Measurements from ENCODE around the gene ASB15.
A peak's percentile ranks its signal among the peaks of the same experiment; 100 is the strongest.
"Not testable (repeated sequence)": the region's sequence is repeated elsewhere in the genome, so short reads cannot be mapped to it uniquely, and the experiment has no call there.

ASB15 gene

GRCh38 chr7:123601530-123601929 is at the start of gene ASB15:
ASB15 (plus strand) TSS chr7:123601821; CDS start chr7:123614503, 12,682 bp downstream.
- no peak for DNase-seq

DNA sequence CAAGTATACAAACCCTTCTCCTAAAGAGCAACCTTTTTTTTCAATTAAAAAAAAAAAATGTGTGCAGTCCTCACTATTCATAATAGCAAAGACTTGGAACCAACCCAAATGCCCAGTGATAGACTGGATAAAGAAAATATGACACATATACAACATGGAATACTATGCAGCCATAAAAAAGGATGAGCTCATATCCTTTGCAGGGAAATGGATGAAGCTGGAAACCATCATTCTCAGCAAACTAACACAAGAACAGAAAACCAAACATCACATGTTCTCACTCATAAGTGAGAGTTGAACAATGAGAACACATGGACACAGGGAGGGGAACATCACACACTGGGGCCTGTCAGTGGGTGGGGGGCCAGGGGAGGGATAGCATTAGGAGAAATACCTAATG is 49.5 kb upstream of the ASB15 start:
- not testable (repeated sequence) for DNase-seq

DNA sequence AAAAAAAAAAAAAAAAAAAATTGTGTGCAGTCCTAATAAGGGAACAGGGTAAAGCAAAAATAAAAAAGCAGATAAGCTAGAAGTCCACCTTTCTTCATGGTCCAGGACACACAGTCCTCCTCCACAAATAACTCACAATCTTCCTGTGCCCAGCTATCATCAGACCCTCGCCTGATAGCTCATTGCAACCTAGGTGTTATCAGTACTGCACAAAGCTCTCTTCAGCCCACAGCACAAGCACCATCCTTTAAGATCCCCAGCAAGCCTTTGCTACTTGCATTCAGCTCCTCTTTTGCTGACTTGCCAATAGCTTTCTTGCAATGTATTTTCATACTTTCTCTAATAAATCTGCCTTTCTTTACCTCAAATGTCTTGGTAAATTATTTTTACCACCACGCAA is 49.0 kb upstream of the ASB15 start:
- DNase-seq: no peak

DNA sequence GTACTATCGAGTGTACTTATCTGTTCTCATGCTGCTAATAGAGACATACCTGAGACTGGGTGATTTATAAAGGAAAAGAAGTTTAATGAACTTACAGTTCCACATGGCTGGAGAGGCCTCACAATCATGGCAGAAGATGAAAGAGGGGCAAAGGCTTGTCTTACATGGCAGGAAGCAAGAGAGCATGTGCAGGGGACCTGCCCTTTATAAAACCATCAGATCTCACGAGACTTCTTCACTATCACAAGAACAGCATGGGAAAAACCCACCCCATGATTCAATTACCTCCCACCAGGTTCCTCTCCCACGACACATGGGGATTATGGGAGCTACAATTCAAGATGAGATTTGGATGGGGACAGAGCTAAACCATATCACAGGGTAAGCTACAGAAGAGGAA is 48.5 kb upstream of the ASB15 start:
- DNase-seq: no peak

DNA sequence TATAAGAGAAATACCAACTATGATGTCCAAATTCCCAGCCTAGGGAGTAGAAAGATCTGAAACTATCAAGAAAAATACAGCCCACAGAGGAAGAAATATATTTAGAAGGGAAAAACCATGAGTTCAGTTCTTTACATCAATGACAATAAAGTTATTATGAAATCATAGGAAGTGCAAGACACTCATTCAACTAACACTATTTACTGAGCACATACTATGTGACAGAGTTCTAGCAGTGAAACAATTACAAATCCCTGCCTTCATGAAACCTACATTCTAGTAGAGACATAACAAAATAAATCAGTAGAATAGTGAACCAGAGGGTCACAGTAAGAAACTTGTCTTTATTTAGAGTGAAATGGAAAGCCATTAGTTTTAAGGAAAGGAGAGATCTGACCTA is 46.1 kb upstream of the ASB15 start:
- no peak for DNase-seq

DNA sequence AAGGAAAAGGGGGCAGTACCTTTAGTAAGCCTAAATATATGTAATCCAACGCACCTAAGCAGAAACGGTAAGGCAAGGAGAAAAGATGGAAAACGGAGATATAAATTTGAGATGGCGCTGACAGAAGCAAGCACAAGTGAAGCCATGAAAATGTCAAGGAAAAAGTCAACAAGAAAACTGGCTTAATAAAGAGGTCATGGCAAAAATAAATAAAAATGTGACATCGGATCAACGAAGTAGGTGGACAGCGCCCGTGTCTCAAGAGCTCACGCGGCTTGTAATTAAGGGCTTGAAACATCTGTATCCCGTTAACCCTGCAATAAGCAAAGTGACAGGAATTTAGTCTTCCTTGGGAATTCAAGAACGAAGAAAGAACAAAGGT is 44.6 kb upstream of the ASB15 start:
- no peak for DNase-seq

DNA sequence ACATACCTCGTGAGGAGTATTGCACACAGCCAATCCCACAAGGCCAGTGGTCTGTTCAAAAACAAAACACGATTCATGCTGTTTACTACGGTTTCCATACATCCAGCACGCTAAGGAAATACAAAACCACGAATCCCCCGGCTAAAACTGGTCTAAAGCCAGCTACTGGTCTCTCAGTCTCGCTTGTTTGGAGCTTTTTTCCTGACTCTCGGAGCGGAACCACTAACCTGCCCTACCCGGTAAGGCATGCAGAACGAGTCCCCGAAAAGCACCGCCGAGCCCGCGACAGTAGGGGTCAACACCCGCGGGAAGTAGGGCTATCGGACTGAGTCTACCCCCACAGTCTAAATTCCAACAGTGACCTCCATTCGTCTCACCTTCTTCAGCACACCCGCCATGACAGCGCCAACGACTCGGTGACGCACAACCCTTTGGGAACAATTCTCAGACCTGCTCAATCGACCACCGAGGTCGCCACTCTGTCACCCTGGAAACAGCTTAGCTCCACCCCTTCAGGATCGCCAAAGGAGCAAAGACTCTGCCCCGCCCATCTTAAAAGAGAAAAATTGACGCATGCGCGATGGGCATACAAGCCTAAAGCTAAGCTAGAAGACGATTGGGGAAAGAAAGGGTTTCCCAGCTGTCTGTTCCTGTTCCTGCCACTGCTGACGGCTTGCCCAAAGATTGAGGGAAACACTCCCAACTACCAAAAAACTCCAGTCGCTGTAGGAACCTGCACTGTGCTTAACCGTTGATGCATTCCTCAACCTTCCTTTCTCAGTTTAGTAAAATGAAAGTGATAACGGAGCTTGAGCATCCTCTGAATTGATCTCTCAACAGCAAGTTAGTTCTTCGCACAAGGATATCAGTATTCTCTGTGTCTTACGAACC is 44.0 kb upstream of the ASB15 start, which contains the start of gene NDUFA5:
NDUFA5 (minus strand) TSS at position 421 of the 891 bp plus-strand sequence; CDS start at position 398, 23 bp downstream.
- DNase-seq: peak; percentile 98

DNA sequence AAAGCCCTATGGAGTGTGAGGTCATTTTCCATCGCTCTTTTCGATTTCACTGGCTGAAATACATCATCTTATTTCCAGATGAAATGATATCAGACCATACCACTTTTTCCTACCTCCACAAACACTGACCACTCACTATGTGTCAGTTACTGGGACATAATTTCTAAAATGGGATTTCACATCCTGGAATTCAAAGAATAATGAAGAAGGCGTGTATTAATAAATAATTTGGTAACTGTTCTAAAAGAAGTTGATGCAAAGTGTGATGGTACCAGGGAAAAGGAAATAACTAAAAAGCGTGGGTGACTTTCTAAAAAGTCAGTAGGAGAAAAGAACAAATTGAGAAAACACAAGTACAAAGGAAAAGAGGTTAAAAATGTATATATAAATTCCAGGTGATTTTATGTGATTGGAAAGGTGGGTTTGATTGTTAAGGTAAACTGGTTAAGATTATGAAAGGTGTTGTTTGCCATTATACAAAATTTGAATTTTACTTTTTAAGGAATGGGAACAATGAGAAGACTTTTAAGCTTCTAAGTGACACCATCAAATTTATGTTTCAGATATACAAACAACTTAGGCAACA is 43.2 kb upstream of the ASB15 start:
- no peak for DNase-seq

DNA sequence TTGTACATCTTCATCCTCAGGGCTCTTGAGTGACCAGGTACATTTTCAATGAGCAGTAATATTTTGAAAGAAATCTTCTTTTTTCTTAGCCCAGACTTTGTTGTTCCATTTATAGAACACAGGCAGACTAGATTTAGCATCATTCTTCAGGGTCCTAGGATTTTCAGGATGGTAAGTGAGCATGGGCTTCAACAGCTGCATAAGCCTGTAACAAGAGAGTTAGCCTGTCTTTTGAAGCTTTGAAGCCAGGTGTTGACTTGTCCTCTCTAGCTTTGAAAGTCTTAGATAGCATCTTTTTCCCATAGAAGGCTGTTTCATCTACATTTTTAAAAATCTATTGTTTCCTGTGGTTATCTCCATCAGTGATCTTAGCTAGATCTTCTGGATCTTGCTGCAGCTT is 39.5 kb upstream of the ASB15 start:
- no peak for DNase-seq

GRCh38 chr7:123569352-123570010 is 32.1 kb upstream of the ASB15 start:
- no peak for DNase-seq

DNA sequence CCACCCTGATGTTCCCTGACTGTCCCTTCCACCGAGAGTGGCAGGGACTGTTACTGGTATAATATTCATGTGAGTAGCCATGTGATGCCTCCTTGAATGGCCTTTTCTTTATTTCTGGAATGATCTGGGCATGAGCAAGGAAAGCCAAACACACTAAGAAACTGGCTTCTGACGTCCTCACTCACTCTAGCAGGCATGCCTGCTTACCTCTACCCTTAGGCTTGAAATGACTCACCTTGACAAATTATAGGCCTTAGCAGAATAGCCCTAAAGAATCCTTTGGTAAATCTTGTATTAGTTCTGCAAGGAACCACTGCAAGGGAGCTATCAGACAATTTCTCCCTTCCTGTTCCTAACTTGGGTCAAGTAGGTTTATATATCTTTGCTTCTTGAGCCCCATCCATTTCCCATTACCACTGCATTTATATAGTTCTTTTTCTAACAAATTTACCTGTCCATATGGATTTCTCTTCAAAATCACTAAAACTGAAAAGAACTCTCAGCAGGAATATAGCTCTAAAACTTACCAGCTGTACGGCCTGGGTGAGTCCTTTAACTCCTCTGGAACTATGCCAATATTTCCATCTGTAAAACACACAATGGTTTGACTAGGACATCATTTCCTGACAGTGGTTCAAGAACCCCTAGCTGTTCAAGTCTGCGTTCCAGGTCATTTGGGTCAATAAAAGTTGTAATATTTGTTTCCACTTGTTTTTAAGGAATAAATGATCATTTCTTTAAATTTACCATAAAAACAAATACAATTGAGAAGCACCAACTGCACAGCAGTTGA is 31.0 kb upstream of the ASB15 start:
- no peak for DNase-seq

DNA sequence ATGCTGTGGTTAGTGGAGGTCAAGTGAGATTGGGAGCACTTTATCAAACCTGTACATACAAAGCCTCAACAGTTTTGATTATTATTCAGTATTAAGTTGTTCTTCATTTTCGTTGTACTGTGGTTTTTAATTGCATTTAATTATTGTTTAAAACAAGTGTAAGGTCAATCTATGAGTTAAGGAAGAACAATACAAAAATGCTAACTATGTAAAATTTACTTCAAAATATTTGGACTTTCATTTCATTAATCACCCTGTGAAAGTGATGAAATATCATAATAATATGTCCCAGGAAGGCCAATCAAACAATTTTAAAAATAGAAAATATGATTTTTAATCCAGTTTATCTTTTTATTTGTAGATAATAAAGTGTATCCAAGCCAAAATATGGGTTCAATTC is 30.4 kb upstream of the ASB15 start:
- no peak for DNase-seq

- DNase-seq: no peak
Observed at GRCh38 chr7:123571684-123572083, 29.9 kb upstream of the ASB15 start.

- no peak for DNase-seq
Observed at GRCh38 chr7:123573341-123573740, 28.3 kb upstream of the ASB15 start.

GRCh38 chr7:123573896-123574467 is 27.6 kb upstream of the ASB15 start:
- no peak for DNase-seq

GRCh38 chr7:123579416-123579815 is 22.2 kb upstream of the ASB15 start:
- DNase-seq: no peak

- peak; percentile 18 for DNase-seq
Observed at GRCh38 chr7:123580406-123581161, 21.0 kb upstream of the ASB15 start.

GRCh38 chr7:123581162-123581459 is 20.5 kb upstream of the ASB15 start:
- DNase-seq: no peak

GRCh38 chr7:123583821-123584220 is 17.8 kb upstream of the ASB15 start:
- DNase-seq: no peak

DNA sequence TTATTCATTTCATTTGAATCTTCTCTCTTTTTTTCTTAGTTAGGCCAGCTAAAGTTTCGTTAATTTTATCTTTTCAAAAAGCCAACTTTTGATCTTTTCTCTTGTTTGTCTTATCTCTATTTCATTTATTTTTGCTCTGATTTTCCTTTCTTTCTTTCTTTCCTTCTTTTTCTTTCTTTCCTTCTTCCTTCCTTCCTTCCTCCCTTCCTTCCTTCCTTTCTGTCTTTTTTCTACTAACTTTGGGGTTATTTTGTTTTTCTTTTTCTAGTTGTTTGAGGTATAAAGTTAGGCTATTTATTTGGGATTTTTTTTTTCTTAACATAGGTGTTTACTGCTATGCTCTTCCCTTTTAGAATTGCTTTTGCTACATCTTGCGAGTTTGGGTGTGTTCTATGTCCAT is 13.2 kb upstream of the ASB15 start:
- no peak for DNase-seq

GRCh38 chr7:123594813-123595241 is 6.8 kb upstream of the ASB15 start:
- DNase-seq: no peak

- no peak for DNase-seq
Observed at GRCh38 chr7:123598657-123599056, 3.0 kb upstream of the ASB15 start.
